H1 (cell line): ENCODE data around the gene CCDC192. TPM values are rescaled to one million over a fixed set of nuclear protein-coding genes. Genes with fewer than 3 reads are reported as not detected.

Experiments
- CTCF ChIA-PET: fragments of 300-600 bp; sonication (Branson Sonifier 250); formaldehyde crosslinking; loops from one replicate; lab custom pipeline; 2021; ENCODE audit not compliant: partially characterized antibody; lab: Charles Lee
- POLR2A ChIA-PET: fragments of 300-600 bp; sonication (Branson Sonifier 250); formaldehyde crosslinking; loops from one replicate; lab custom pipeline; 2021; ENCODE audit warnings: inconsistent platforms; ENCODE audit not compliant: partially characterized antibody; lab: Charles Lee
- DNase-seq, 2 experiments: peaks; one replicate each; pipeline versions ENCODE4 v3.0.0 to v3.0.0-alpha.2; 2010 to 2022; ENCODE audit warnings: low spot score in 2 of 2, low read depth in 1 of 2, mixed read lengths in 1 of 2
- FAIRE-seq: peaks from 2 replicates; lab custom pipeline; 2011; peaks lifted over from hg19 to GRCh38; lab: Jason Lieb, UNC
- H2AFZ ChIP-seq: 2 replicates; pipeline ENCODE4 v1.8.1; 2012; ENCODE audit warnings: low read length, inconsistent platforms
- H2AK5ac ChIP-seq: 2 replicates; pipeline ENCODE4 v1.6.1; 2013; ENCODE audit warnings: low read depth, low read length
- H2BK120ac ChIP-seq: replicated peaks from 2 replicates; pipeline ENCODE3; 2013; ENCODE audit warnings: low read depth, low read length, inconsistent platforms
- H2BK12ac ChIP-seq: 2 replicates; pipeline ENCODE4 v1.6.1; 2013; ENCODE audit warnings: low read depth, low read length
- H2BK15ac ChIP-seq: 2 replicates; pipeline ENCODE4 v1.6.1; 2013; ENCODE audit warnings: low read length
- H2BK20ac ChIP-seq: 2 replicates; pipeline ENCODE4 v1.6.1; 2013; ENCODE audit warnings: low read length
- H2BK5ac ChIP-seq: 2 replicates; pipeline ENCODE4 v1.6.1; 2013; ENCODE audit warnings: low read depth, low read length
- H3K14ac ChIP-seq: 2 replicates; pipeline ENCODE4 v1.6.1; 2013; ENCODE audit warnings: inconsistent platforms; ENCODE audit not compliant: insufficient read length
- H3K18ac ChIP-seq: 2 replicates; pipeline ENCODE4 v1.6.1; 2013; ENCODE audit warnings: low read length; ENCODE audit errors: extremely low read depth
- H3K23ac ChIP-seq: 2 replicates; pipeline ENCODE4 v1.6.1; 2013; ENCODE audit warnings: inconsistent platforms; ENCODE audit not compliant: insufficient read length
- H3K23me2 ChIP-seq: 2 replicates; pipeline ENCODE4 v1.6.1; 2013; ENCODE audit warnings: low read depth, low read length
- H3K27ac ChIP-seq: 2 replicates; pipeline ENCODE4 v1.6.1; 2011; ENCODE audit warnings: low read depth, low read length, inconsistent platforms
- H3K27me3 ChIP-seq, 4 experiments: replicated peaks in 1 of 4; 1 replicate in 1 of 4; 2 replicates in 3 of 4; pipeline versions ENCODE4 v1.6.1 to v1.8.1; 2011 to 2013; ENCODE audit warnings: low read length in 3 of 4, mild to moderate bottlenecking in 3 of 4, inconsistent platforms in 2 of 4, mixed read lengths in 2 of 4, moderate library complexity in 1 of 4; ENCODE audit not compliant: control insufficient read depth in 3 of 4, insufficient read depth in 3 of 4; ENCODE audit errors: extremely low read depth in 1 of 4
- H3K36me3 ChIP-seq, 4 experiments: 2 replicates each; pipeline versions ENCODE4 v1.6.1 to v1.8.1; 2011 to 2013; ENCODE audit warnings: mild to moderate bottlenecking in 4 of 4, low read length in 3 of 4, moderate library complexity in 2 of 4, control low read depth in 1 of 4, inconsistent platforms in 1 of 4; ENCODE audit not compliant: insufficient read depth in 4 of 4, control insufficient read depth in 2 of 4
- H3K4ac ChIP-seq: replicated peaks from 2 replicates; pipeline ENCODE3; 2013; ENCODE audit warnings: low read length, low read depth, mixed read lengths, inconsistent platforms; ENCODE audit not compliant: insufficient read length
- H3K4me1 ChIP-seq, 4 experiments: replicated peaks in 1 of 4; 1 replicate in 1 of 4; 2 replicates in 3 of 4; pipeline versions ENCODE4 v1.6.1 to v1.8.1; 2011 to 2013; ENCODE audit warnings: low read length in 3 of 4, inconsistent platforms in 2 of 4, mixed read lengths in 1 of 4; ENCODE audit not compliant: insufficient read depth in 4 of 4, control insufficient read depth in 3 of 4
- H3K4me2 ChIP-seq, 2 experiments: 2 replicates each; pipeline versions ENCODE4 v1.6.1 to v1.8.1; 2011 to 2013; ENCODE audit warnings: low read depth in 2 of 2, low read length in 2 of 2, control low read depth in 1 of 2, inconsistent platforms in 1 of 2, mild to moderate bottlenecking in 1 of 2; ENCODE audit not compliant: insufficient read depth in 1 of 2
- H3K4me3 ChIP-seq, 4 experiments: fragments of 200-600, 300-600 bp in 1 of 4; sonication (generic), shearing (Covaris generic), sonication (Bioruptor Twin) in 1 of 4; 2 replicates each; pipeline versions ENCODE4 v1.5.1 to v1.8.1; 2011 to 2016; ENCODE audit warnings: low read length in 4 of 4, low read depth in 3 of 4, control low read depth in 2 of 4, inconsistent platforms in 2 of 4, mild to moderate bottlenecking in 2 of 4, mixed read lengths in 1 of 4, moderate library complexity in 1 of 4; ENCODE audit not compliant: insufficient read depth in 2 of 4; ENCODE audit errors: extremely low read depth in 1 of 4
- H3K56ac ChIP-seq: replicated peaks from 2 replicates; pipeline ENCODE3; 2013; ENCODE audit warnings: low read depth, mild to moderate bottlenecking, mixed read lengths, low read length, inconsistent platforms; ENCODE audit not compliant: insufficient read length
- H3K79me1 ChIP-seq: 2 replicates; pipeline ENCODE4 v1.6.1; 2013; ENCODE audit warnings: low read depth, low read length, control low read depth
- H3K79me2 ChIP-seq, 2 experiments: 2 replicates each; pipeline versions ENCODE4 v1.6.1 to v1.8.1; 2012 to 2013; ENCODE audit warnings: low read length in 2 of 2, mild to moderate bottlenecking in 2 of 2, inconsistent platforms in 1 of 2; ENCODE audit not compliant: insufficient read depth in 2 of 2, control insufficient read depth in 1 of 2
- H3K9ac ChIP-seq, 4 experiments: replicated peaks in 1 of 4; 1 replicate in 1 of 4; 2 replicates in 3 of 4; pipeline versions ENCODE4 v1.6.1 to v1.8.1; 2011 to 2013; ENCODE audit warnings: low read depth in 3 of 4, low read length in 3 of 4, control low read depth in 2 of 4, mild to moderate bottlenecking in 2 of 4, moderate library complexity in 2 of 4, inconsistent platforms in 1 of 4; ENCODE audit errors: extremely low read depth in 1 of 4
- H3K9me3 ChIP-seq, 2 experiments: 2 replicates each; pipeline versions ENCODE4 v1.6.1 to v1.8.1; 2012 to 2013; ENCODE audit warnings: mild to moderate bottlenecking in 2 of 2, moderate library complexity in 2 of 2, control low read depth in 1 of 2, inconsistent platforms in 1 of 2, low read depth in 1 of 2, low read length in 1 of 2, mixed read lengths in 1 of 2; ENCODE audit not compliant: insufficient read depth in 2 of 2
- H4K20me1 ChIP-seq, 2 experiments: replicated peaks in 1 of 2; 2 replicates each; pipeline versions ENCODE3 to v1.8.1; 2011 to 2013; ENCODE audit warnings: inconsistent platforms in 2 of 2, low read length in 2 of 2, mild to moderate bottlenecking in 1 of 2; ENCODE audit not compliant: insufficient read depth in 2 of 2, control insufficient read depth in 1 of 2
- H4K5ac ChIP-seq: 2 replicates; pipeline ENCODE4 v1.6.1; 2013; ENCODE audit warnings: low read length, low read depth, mixed read lengths, inconsistent platforms; ENCODE audit not compliant: insufficient read length
- H4K8ac ChIP-seq: 2 replicates; pipeline ENCODE4 v1.8.0; 2013; ENCODE audit warnings: mild to moderate bottlenecking, moderate library complexity, low read length, inconsistent platforms; ENCODE audit not compliant: insufficient read depth; ENCODE audit errors: extremely low read depth
- H4K91ac ChIP-seq: replicated peaks from 2 replicates; pipeline ENCODE3; 2013; ENCODE audit warnings: low read length, mixed read lengths, inconsistent platforms; ENCODE audit not compliant: insufficient read length
- RFX5 ChIP-seq: IDR thresholded peaks from 2 replicates; pipeline ENCODE4 v1.6.1; 2011; ENCODE audit warnings: low read depth, low read length, improper control_type of control experiment, borderline replicate concordance
- SP1 ChIP-seq: IDR thresholded peaks from 2 replicates; pipeline ENCODE4 v1.6.1; 2011; ENCODE audit warnings: low read depth, low read length
- WGBS, 2 experiments: shearing (Covaris generic) in 1 of 2; methylation state at CpG; one replicate each; pipeline versions ENCODE4 v1.1.6 to v1.1.7; 2013 to 2015; ENCODE audit warnings: low lambda C conversion rate in 2 of 2, mixed read lengths in 2 of 2, inconsistent platforms in 1 of 2, low coverage in 1 of 2, missing lambda C conversion rate in 1 of 2; ENCODE audit not compliant: insufficient replicate concordance in 2 of 2, insufficient coverage in 1 of 2, insufficient read length in 1 of 2; ENCODE audit errors: extremely low coverage in 1 of 2, missing lambda C conversion rate in 1 of 2; 5-methylcytosine and 5-hydroxymethylcytosine counted together
- polyA plus RNA-seq, 7 experiments: library from polyadenylated mRNA; depleted of rRNA in 3 of 7; stranded (reverse) in 5 of 7; unstranded in 2 of 7; fragments of >200 nt in 5 of 7; fragments of 200-250 nt in 2 of 7; gene quantifications; 1 replicate in 5 of 7; 2 replicates in 1 of 7; 4 replicates in 1 of 7; pipeline versions ENCODE4 v1.2.1 to v1.2.3, GENCODE V29; 2011 to 2013; ENCODE audit warnings: missing spikeins in 2 of 7, mixed read lengths in 2 of 7
- total RNA-seq: library from RNA; stranded (reverse); fragmentation: NEBNext Ultra II Directional; extraction: Animal tissue kit (Norgen Biotek cat#: 25700); gene quantifications from 2 replicates; pipeline ENCODE4 v1.2.1, GENCODE V29; 2021

Gene CCDC192
- total and polyA plus RNA-seq, 2 of the 8 experiments (the other 6 are each of a cell fraction or from before 2014, with no cell fraction given), result 0.61 TPM; not detected in 1

GRCh38 chr5:127802477-127802865, 99.3 kb downstream of the CCDC192 start:
- no peak overlapping the region for H4K8ac ChIP-seq
- DNase-seq (no peak), FAIRE-seq (no peak)
- POLR2A ChIA-PET, result no interaction called here
- TF ChIP-seq RFX5 (no peak), SP1 (no peak)
- H4K91ac ChIP-seq, result no peak overlapping the region
- H2AK5ac ChIP-seq, result no peak overlapping the region
- no peak overlapping the region for H4K5ac ChIP-seq
- H2BK15ac ChIP-seq, result no peak overlapping the region; the same call in 1 of the 2 replicates
- no peak overlapping the region for H2BK20ac ChIP-seq
- CTCF ChIA-PET, result interaction anchor here (1.1 to 1.8 kb wide), 2 partner anchors 44 to 63 kb away, joined by 3 to 6 read pairs; no protein-coding TSS in a partner anchor
- no peak overlapping the region for H3K56ac ChIP-seq
- H3K79me1 ChIP-seq, result no peaks in the 10 kb centered on the region
- no peak overlapping the region for H2AFZ ChIP-seq
- H3K9ac ChIP-seq, result no peak overlapping the region
- no peak overlapping the region for H3K4me3 ChIP-seq
- H3K23ac ChIP-seq, result no peak overlapping the region
- H3K4me1 ChIP-seq, result no peaks in the 10 kb centered on the region
- H3K79me2 ChIP-seq, result no peaks in the 10 kb centered on the region
- no peak overlapping the region for H3K14ac ChIP-seq
- H3K4me2 ChIP-seq, result no peak overlapping the region
- 92% methylated on average over 3 of the region's 3 CpGs; no CpG with 5 or more reads in 1 of the 2 experiments for WGBS, 2 experiments
- no peak overlapping the region for H2BK5ac ChIP-seq
- no peaks in the 10 kb centered on the region for H3K9me3 ChIP-seq
- no peak overlapping the region for H3K4ac ChIP-seq
- no peak overlapping the region for H3K27ac ChIP-seq
- no peaks in the 10 kb centered on the region for H3K27me3 ChIP-seq
- no peak overlapping the region for H3K18ac ChIP-seq
- H2BK120ac ChIP-seq, result no peak overlapping the region
- no peak overlapping the region for H2BK12ac ChIP-seq
- no peaks in the 10 kb centered on the region for H4K20me1 ChIP-seq
- no peaks in the 10 kb centered on the region for H3K36me3 ChIP-seq
- H3K23me2 ChIP-seq, result no peaks in the 10 kb centered on the region
